Stimulated activated naive CD8-positive, alpha-beta T cell treated with anti-CD3 and anti-CD28 coated beads, Interleukin-15, Interleukin-2, amounts not matched to agents 100 ng/mL and 50 ng/mL, for 24 hours (primary cell): ENCODE results near the gene SLC5A2.
A peak's percentile ranks its signal among the peaks of the same experiment; 100 is the strongest.
"Not testable (repeated sequence)": the region's sequence is repeated elsewhere in the genome, so short reads cannot be mapped to it uniquely, and the experiment has no call there.

Experiments
- H3K27ac Mint-ChIP-seq: one replicate; pipeline ENCODE4 v1.8.0; 2021; ENCODE audit warnings: mild to moderate bottlenecking, mixed read lengths
- H3K27me3 Mint-ChIP-seq: one replicate; pipeline ENCODE4 v1.8.0; 2021; ENCODE audit warnings: mixed read lengths
- H3K36me3 Mint-ChIP-seq: one replicate; pipeline ENCODE4 v1.8.0; 2021; ENCODE audit warnings: low read depth, mixed read lengths
- H3K4me1 Mint-ChIP-seq: one replicate; pipeline ENCODE4 v1.8.0; 2021; ENCODE audit warnings: low read depth, mixed read lengths
- H3K4me3 Mint-ChIP-seq: one replicate; pipeline ENCODE4 v1.8.0; 2021; ENCODE audit warnings: mild to moderate bottlenecking, mixed read lengths
- H3K9me3 Mint-ChIP-seq: one replicate; pipeline ENCODE4 v1.8.0; 2021; ENCODE audit warnings: mixed read lengths

Gene SLC5A2

DNA sequence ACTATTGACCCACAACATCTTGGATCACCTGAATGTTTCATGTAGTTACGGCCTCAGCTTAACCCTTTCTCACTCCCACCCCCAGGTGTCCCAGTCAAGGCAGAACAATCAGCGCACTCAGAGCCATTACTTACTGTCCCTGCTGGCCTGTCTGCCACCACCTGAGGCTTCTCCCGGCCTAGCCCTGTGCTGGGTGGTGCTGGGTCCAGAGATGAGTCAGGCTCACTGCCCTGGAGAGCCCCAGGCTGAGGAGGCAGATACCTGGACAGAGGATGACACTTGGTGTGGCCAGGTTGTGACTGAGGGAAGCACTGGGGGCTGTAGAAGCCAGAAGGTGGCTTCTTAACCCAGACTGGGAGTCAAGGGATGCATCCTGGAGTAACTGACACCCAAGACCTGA is 4.0 kb upstream of the SLC5A2 start:
- Mint-ChIP-seq H3K36me3 (no peaks in the 10 kb centered on the region), H3K9me3 (no peaks in the 10 kb centered on the region), H3K4me1 (peaks cover 18% of the 10 kb centered on the region), H3K27ac (no peak overlapping the region), H3K4me3 (no peak overlapping the region), H3K27me3 (peaks cover 3% of the 10 kb centered on the region)

DNA sequence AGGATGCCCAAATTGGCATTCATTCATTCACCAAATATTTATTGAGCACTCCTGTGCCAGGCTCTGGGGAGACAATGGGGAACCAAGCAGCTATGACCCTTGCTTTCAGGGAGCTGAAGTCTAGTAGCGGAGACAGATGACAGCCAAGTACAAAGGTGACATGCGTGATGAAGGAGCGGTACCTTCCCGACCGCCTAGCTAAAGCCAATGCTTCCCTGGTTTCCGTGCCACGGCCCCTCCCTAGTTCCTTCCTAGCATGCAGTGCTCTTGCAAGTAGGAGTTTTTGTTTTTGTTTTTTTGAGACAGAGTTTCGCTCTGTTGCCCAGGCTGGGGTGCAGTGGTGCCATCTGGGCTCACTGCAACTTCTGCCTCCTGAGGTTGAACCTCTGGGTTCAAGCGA is 3.2 kb upstream of the SLC5A2 start:
- peaks cover 3% of the 10 kb centered on the region for H3K27me3 Mint-ChIP-seq
- peaks cover 18% of the 10 kb centered on the region for H3K4me1 Mint-ChIP-seq
- H3K4me3 Mint-ChIP-seq = no peak overlapping the region
- no peaks in the 10 kb centered on the region for H3K36me3 Mint-ChIP-seq
- no peak overlapping the region for H3K27ac Mint-ChIP-seq
- H3K9me3 Mint-ChIP-seq = no peaks in the 10 kb centered on the region

DNA sequence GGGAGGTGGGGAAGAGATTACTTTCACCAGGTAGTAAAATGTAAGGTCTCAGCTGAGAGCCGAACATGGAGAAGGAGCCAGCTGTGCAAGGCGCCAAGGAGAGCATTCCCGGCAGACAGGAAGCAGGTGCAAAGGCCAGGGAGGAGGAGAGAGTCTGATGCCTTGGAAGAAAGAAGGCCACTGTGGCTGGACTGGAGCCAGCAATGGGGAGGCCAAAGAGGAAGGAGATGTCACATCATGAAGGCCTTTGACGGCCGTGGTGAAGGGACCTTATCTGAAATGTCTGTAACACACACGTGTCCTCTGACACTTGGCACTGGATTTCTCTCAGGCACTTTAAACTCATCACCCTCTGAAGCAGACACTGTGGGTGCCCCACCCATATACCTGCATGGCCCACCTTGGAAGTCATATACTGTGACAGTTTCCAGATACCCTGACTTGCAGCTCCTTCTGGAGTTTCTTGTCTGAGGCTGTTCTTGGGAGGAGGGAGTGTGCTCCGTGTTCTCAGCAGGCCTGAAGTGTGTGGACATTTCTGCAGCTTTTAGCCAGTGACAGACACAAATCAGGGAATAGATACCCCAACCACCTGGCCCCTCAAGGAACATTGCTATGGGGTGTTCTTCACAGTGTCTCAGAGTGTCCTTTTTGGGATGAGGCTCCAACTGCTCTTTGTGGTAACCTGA is 1.9 kb upstream of the SLC5A2 start:
- no peaks in the 10 kb centered on the region for H3K36me3 Mint-ChIP-seq
- H3K4me1 Mint-ChIP-seq = peaks cover 15% of the 10 kb centered on the region
- peaks cover 3% of the 10 kb centered on the region for H3K27me3 Mint-ChIP-seq
- no peak overlapping the region for H3K27ac Mint-ChIP-seq
- H3K4me3 Mint-ChIP-seq = no peak overlapping the region
- H3K9me3 Mint-ChIP-seq = no peaks in the 10 kb centered on the region

DNA sequence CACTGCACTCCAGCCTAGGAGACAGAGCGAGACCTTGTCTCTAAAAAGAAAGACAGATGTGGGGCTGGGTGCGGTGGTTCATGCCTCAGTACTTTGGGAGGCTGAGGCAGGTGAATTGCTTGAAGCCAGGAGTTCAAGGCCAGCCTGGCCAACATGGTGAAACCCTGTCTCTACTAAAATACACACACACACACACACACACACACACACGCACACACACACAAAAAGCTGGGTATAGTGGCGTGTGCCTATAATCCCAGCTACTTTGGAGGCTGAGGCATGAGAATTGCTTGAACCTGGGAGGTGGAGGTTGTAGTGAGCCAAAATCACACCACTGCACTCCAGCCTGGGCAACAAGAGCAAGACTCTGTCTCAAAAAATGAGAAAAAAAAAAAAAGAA is 1.1 kb downstream of the SLC5A2 start:
- not testable (repeated sequence) for H3K27ac Mint-ChIP-seq, H3K9me3 Mint-ChIP-seq, H3K4me3 Mint-ChIP-seq, H3K4me1 Mint-ChIP-seq, H3K27me3 Mint-ChIP-seq, H3K36me3 Mint-ChIP-seq

DNA sequence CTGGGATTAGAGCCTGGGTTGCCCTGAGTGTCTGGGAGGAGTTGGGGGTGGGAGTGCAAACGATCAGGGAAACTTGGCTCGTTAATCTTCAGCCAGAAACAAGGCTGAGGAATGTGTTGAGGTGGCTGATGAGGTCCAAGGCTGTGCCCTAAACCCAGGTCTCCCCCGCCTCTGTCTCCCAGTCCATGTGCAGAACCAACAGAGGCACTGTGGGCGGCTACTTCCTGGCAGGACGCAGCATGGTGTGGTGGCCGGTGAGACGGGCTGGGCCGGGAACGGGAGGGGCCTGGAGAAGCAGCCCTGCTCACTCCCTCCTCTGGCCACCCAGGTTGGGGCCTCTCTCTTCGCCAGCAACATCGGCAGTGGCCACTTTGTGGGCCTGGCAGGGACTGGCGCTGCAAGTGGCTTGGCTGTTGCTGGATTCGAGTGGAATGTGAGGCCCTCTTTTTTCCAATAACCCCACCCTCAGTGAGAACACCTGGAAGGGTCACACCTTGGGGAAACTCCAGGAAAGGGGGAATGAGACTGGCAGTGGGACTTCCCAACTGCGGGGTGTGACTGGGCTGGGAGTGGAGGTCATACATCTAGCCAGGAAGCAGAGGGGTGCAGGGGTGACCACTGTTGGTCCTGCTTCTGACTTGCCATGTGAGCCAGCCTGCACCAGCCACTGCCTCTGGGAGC is 1.7 kb downstream of the SLC5A2 start:
- Mint-ChIP-seq H3K4me1 (peaks cover 5% of the 10 kb centered on the region), H3K27me3 (peaks cover 3% of the 10 kb centered on the region), H3K9me3 (no peaks in the 10 kb centered on the region), H3K36me3 (peaks cover 2% of the 10 kb centered on the region), H3K27ac (no peak overlapping the region), H3K4me3 (no peak overlapping the region)

DNA sequence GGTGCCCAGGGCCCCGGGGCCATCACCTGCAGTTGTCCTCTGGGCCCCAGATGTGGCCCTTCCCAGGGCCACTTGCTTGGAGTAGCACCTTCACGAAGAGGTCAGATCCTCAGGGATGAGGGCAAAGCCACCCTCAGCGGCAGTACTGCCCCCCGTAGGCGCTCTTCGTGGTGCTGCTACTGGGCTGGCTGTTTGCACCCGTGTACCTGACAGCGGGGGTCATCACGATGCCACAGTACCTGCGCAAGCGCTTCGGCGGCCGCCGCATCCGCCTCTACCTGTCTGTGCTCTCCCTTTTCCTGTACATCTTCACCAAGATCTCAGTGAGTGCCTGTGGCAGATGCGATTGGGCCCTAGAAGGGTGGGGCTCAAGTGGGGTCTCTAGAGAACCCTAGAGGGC is 2.6 kb downstream of the SLC5A2 start:
- Mint-ChIP-seq H3K27me3 (peaks cover 3% of the 10 kb centered on the region), H3K9me3 (no peaks in the 10 kb centered on the region), H3K36me3 (peaks cover 5% of the 10 kb centered on the region), H3K27ac (no peak overlapping the region), H3K4me1 (peaks cover 5% of the 10 kb centered on the region), H3K4me3 (no peak overlapping the region)

DNA sequence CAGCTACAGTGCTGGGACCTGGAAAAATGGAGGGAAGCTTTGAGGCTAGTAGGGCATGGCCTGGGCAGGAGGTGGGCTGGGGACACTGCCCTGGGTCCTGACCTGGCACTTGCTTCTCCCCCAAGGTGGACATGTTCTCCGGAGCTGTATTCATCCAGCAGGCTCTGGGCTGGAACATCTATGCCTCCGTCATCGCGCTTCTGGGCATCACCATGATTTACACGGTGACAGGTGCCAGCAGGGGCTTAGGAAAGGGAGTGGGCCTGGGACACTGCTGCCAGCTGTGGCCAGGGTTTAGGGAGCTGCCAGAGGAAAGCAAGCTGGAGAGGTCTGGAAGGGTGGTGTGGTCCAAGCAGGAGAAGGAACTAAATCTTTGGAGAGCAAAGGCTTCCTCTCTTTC is 3.1 kb downstream of the SLC5A2 start:
- Mint-ChIP-seq H3K4me3 (peak overlapping the region; percentile 8), H3K27ac (no peak overlapping the region), H3K4me1 (peaks cover 5% of the 10 kb centered on the region), H3K9me3 (no peaks in the 10 kb centered on the region), H3K36me3 (peaks cover 10% of the 10 kb centered on the region), H3K27me3 (no peaks in the 10 kb centered on the region)

DNA sequence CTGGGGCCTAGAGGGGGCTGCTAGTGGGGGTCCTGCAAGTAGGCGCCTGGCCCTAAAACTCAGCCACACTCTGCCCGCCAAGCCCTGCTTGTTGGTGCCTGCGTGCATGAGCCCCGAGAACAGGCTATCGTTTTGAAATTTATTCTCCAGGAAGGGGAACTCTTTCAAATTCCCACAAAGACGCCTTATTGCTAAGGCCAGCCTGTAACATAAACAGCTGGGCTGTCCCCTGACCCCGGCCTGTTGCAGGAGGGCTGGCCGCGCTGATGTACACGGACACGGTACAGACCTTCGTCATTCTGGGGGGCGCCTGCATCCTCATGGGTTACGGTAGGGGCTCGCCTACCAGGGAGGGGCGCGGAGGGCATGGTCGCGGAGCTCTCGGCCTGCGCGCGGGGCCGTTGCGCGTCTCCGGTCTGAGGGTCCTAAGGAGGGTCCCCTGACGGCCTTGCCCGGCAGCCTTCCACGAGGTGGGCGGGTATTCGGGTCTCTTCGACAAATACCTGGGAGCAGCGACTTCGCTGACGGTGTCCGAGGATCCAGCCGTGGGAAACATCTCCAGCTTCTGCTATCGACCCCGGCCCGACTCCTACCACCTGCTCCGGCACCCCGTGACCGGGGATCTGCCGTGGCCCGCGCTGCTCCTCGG is 4.3 kb downstream of the SLC5A2 start:
- H3K9me3 Mint-ChIP-seq = no peaks in the 10 kb centered on the region
- H3K4me1 Mint-ChIP-seq = peaks cover 5% of the 10 kb centered on the region
- H3K4me3 Mint-ChIP-seq = peak overlapping the region; percentile 81
- H3K36me3 Mint-ChIP-seq = peaks cover 11% of the 10 kb centered on the region
- no peaks in the 10 kb centered on the region for H3K27me3 Mint-ChIP-seq
- no peak overlapping the region for H3K27ac Mint-ChIP-seq

DNA sequence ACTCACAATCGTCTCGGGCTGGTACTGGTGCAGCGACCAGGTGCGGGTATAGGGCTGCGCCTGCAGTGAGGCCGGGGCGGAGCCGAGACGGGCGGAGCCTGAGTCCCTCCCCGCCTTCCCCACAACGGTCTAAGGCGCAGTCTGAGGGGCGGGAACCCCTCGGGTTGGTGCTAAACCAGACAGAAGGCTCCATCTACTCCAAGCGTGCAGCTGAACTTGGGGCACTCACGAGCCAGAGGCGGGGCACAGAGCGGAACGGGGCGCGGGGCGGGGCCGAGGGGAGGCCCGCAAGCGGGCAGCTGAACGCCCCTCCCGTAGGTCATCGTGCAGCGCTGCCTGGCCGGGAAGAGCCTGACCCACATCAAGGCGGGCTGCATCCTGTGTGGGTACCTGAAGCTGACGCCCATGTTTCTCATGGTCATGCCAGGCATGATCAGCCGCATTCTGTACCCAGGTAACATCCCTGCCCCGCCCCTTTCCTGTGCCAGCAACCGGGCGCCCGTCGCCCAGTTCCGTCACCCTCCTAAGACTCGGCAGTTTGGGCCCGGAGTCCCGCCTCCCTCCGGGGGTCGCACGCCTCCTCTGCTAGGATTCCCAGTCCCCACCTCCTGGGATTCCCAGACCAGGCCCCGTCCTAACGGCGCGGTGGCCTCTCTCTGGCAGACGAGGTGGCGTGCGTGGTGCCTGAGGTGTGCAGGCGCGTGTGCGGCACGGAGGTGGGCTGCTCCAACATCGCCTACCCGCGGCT is 5.0 kb downstream of the SLC5A2 start:
- H3K27ac Mint-ChIP-seq = no peak overlapping the region
- H3K27me3 Mint-ChIP-seq = no peaks in the 10 kb centered on the region
- H3K4me1 Mint-ChIP-seq = peaks cover 5% of the 10 kb centered on the region
- H3K9me3 Mint-ChIP-seq = no peaks in the 10 kb centered on the region
- peak overlapping the region; percentile 81 for H3K4me3 Mint-ChIP-seq
- peaks cover 17% of the 10 kb centered on the region for H3K36me3 Mint-ChIP-seq

DNA sequence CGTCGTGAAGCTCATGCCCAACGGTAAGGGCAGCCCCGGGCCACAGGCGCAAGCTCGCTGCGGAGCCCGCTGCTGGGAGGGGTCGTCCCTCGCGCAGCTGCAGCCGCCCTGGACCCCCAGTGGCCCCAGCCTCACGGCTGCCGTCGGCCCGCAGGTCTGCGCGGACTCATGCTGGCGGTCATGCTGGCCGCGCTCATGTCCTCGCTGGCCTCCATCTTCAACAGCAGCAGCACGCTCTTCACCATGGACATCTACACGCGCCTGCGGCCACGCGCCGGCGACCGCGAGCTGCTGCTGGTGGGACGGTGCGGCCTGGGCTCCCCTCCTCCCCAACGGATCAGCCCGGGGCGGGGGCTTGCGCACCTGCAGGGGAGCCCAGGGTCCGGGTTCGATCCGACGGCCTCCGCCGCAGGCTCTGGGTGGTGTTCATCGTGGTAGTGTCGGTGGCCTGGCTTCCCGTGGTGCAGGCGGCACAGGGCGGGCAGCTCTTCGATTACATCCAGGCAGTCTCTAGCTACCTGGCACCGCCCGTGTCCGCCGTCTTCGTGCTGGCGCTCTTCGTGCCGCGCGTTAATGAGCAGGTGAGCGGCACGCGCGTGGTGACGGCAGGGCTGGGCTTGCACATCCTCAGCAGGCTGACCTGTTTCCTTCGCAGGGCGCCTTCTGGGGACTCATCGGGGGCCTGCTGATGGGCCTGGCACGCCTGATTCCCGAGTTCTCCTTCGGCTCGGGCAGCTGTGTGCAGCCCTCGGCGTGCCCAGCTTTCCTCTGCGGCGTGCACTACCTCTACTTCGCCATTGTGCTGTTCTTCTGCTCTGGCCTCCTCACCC is 5.8 kb downstream of the SLC5A2 start:
- Mint-ChIP-seq H3K27me3 (no peaks in the 10 kb centered on the region), H3K4me1 (peaks cover 5% of the 10 kb centered on the region), H3K4me3 (peak overlapping the region; percentile 43), H3K9me3 (no peaks in the 10 kb centered on the region), H3K27ac (no peak overlapping the region), H3K36me3 (peaks cover 17% of the 10 kb centered on the region)

DNA sequence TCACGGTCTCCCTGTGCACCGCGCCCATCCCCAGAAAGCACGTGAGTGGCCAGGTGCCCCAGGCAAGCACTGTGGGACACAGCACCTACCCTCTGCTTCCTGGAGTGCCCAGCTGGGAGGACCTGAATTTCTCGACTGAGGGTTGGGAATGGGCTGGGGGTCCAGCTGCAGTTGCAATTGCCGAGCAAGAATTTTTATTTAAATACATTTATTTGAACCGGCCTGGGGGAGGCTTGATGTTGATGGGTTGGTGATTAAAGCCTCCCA is 6.3 kb downstream of the SLC5A2 start:
- H3K27ac Mint-ChIP-seq = no peak overlapping the region
- H3K4me1 Mint-ChIP-seq = peaks cover 5% of the 10 kb centered on the region
- peak overlapping the region; percentile 43 for H3K4me3 Mint-ChIP-seq
- H3K36me3 Mint-ChIP-seq = peaks cover 17% of the 10 kb centered on the region
- no peaks in the 10 kb centered on the region for H3K27me3 Mint-ChIP-seq
- no peaks in the 10 kb centered on the region for H3K9me3 Mint-ChIP-seq

DNA sequence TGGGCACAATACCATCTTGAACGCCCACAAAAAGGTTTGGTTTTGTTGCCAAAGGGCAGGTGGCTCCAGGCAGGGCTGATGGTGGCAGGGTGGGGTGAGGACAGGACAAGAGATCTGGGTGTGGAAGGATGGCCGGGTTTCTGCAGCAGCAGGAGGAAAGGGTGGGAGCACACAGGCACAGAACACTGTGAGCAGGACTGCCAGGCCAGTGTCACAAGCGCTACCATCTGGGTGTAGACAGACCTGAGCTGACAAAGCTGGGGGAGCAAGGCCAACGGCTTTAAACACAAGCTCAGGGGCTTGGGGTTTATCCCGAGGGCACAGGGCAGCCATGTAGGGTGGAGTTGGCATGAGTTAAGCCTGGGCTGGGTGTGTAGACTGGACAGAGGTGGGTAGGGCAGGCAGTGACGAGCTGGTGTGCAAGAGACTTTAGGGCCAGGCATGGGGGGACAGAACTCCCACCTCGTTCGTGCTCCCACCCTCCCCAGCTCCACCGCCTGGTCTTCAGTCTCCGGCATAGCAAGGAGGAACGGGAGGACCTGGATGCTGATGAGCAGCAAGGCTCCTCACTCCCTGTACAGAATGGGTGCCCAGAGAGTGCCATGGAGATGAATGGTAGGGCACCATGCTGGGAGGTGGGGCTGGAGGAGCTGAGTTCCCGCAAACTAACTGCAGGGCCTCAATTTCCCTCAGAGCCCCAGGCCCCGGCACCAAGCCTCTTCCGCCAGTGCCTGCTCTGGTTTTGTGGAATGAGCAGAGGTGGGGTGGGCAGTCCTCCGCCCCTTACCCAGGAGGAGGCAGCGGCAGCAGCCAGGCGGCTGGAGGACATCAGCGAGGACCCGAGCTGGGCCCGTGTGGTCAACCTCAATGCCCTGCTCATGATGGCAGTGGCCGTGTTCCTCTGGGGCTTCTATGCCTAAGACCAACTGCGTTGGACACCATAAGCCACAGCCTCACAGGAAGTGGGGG is 7.0 kb downstream of the SLC5A2 start:
- Mint-ChIP-seq H3K4me1 (peaks cover 5% of the 10 kb centered on the region), H3K27ac (no peak overlapping the region), H3K36me3 (peaks cover 17% of the 10 kb centered on the region), H3K27me3 (no peaks in the 10 kb centered on the region), H3K9me3 (no peaks in the 10 kb centered on the region), H3K4me3 (peak overlapping the region; percentile 35)

DNA sequence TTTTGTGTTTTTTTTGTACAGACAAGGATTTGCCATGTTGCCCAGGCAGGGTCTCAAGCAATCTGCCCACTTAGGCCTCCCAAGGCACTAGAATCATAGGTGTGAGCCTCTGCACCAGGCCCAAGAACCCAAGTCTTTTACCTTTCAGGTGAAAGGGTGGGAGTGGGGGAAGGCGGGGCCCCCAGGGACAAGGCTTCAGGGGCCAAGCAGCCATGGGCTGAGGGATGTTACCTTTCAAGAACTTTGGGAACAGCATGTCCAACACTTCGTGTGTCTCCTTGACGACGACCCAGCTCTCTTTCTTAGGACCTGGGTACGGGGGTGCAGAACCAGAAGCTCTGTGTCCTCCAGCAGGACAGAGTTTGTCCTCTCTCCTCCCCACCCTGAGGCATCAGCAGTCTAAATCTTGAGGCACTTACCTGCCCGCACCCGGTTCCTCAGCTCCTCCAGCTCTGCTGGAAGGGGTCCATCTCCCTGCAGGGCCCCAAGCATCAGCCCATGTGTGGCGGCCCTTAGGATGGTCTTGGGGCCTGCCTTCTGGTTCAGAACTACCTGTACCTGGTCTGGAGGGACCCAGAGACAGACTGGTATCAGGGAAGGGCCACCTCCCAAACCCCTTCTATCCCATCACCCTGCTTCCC is 9.0 kb downstream of the SLC5A2 start:
- no peaks in the 10 kb centered on the region for H3K27me3 Mint-ChIP-seq
- H3K4me1 Mint-ChIP-seq = peaks cover 5% of the 10 kb centered on the region
- no peak overlapping the region for H3K27ac Mint-ChIP-seq
- H3K9me3 Mint-ChIP-seq = no peaks in the 10 kb centered on the region
- no peak overlapping the region for H3K4me3 Mint-ChIP-seq
- peaks cover 17% of the 10 kb centered on the region for H3K36me3 Mint-ChIP-seq
